Stimulated activated naive CD8-positive, alpha-beta T cell treated with anti-CD3 and anti-CD28 coated beads, Interleukin-15, amount 100 ng/mL, for 72 hours (primary cell): Measurements from ENCODE around the gene ORAI1.
"Not testable (repeated sequence)": the region's sequence is repeated elsewhere in the genome, so short reads cannot be mapped to it uniquely, and the experiment has no call there.

ENCODE experiments used
- ATAC-seq: fragments of 150-1000 bp; cut with Tn5 transposase; 2 replicates; pipeline ENCODE4 v1.10.0; 2021; ENCODE audit warnings: mild to moderate bottlenecking, moderate library complexity
- DNase-seq, 2 donors: peaks; one replicate each; pipeline ENCODE4 v3.0.0; 2021 to 2022
- H3K27ac Mint-ChIP-seq, 2 donors: one replicate each; pipeline ENCODE4 v1.8.0; 2022; ENCODE audit warnings: mild to moderate bottlenecking in 2 of 2, mixed read lengths in 2 of 2, moderate library complexity in 2 of 2
- H3K27me3 Mint-ChIP-seq: one replicate; pipeline ENCODE4 v1.8.0; 2022; ENCODE audit warnings: mixed read lengths
- H3K4me1 Mint-ChIP-seq: one replicate; pipeline ENCODE4 v1.8.0; 2022; ENCODE audit warnings: mild to moderate bottlenecking, mixed read lengths
- H3K4me3 Mint-ChIP-seq, 2 donors: one replicate each; pipeline ENCODE4 v1.8.0; 2022; ENCODE audit warnings: mild to moderate bottlenecking in 2 of 2, mixed read lengths in 2 of 2, moderate library complexity in 1 of 2
- H3K9me3 Mint-ChIP-seq, 2 donors: one replicate each; pipeline ENCODE4 v1.8.0; 2022; ENCODE audit warnings: mixed read lengths in 2 of 2

The ORAI1 gene

DNA sequence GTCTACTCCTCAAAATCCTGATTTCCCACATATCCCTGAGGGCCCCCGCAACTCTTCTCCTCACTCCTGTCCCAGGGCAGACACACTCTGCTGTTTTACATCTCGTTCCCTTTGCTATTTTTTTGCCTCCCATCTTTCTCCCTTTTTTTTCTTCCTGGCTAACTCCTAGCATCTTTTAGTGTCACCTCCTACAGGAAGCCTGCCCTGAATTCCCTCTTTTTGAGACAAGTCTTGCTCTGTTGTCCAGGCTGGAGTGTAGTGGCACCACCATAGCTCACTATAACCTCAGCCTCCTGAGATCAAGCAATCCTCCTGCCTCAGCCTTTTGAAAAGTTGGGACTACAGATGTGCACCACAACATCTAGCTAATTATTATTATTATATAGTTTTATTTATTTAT is 29.8 kb downstream of the ORAI1 start:
- Mint-ChIP-seq H3K9me3 (peaks cover 0 to 13% of the 10 kb centered on the region in 2 donors), H3K27ac (no peak overlapping the region), H3K27me3 (no peaks in the 10 kb centered on the region), H3K4me3 (no peak overlapping the region), H3K4me1 (peaks cover 61% of the 10 kb centered on the region)
- DNase-seq (no peak), ATAC-seq (no peak)

DNA sequence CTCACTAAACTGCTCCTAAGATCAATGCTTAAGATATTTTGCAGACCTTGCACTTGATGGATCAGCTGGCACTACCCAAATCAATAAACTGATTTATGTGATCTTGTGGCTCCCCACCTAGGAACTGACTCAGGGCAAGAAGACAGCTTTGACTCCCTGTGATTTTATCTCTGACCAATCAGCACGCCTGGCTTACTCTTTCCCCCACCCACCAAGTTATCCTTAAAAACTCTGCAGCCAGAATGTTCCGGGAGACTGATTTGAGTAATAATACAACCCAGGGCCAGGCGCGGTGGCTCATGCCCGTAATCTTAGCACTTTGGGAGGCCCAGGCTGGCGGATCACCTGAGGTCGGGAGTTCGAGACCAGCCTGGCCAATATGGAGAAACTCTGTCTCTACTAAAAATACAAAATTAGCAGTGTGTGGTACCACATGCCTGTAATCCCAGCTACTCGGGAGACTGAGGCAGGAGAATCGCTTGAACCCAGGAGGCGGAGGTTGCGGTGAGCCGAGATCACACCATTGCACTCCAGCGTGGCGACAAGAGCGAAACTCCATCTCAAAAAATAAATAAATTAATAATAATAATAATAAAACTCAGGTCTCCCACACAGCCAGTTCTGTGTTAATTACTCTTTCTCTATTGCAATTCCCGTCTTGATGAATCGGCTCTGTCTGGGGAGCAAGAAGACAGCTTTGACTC is 31.1 kb downstream of the ORAI1 start:
- Mint-ChIP-seq H3K4me1 (peaks cover 71% of the 10 kb centered on the region), H3K27me3 (no peaks in the 10 kb centered on the region), H3K9me3 (peaks cover 0 to 13% of the 10 kb centered on the region in 2 donors), H3K27ac (peak overlapping the region in 1 of 2 donors; percentile 89), H3K4me3 (peak overlapping the region in 1 of 2 donors; percentile 36)
- ATAC-seq (no peak), DNase-seq (no peak)

DNA sequence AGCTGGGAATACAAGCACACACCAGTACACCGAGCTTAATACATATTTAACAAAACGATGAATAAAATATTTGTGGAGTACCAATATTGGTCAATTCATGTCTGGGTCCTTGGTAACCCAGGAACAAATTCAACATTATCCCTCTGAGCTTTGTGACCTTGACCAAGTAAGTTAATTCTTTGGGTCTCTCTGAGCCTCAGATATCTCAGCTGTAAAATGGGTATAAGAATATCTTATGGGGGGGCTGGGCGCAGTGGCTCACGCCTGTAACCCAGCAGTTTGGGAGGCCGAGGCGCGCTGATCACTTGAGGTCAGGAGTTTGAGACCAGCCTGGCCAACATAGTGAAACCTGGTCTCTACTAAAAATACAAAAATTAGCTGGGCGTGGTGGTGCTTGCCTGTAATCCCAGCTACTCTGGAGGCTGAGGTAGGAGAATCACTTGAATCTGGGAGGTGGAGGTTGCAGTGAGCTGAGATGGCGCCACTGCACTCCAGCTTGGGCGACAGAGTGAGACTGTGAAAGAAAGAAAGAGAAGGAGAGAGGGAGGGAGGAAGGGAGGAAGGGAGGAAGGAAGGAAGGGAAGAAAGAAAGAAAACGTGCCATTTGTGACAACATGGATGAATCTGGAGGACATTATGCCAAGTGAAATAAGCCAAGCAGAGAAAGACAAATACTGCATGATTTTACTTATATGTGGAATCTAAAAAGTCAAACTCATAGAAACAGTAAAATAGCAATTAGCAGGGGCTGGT is 35.2 kb downstream of the ORAI1 start:
- not testable (repeated sequence) for H3K9me3 Mint-ChIP-seq, DNase-seq, H3K4me3 Mint-ChIP-seq, H3K27me3 Mint-ChIP-seq, ATAC-seq
- Mint-ChIP-seq H3K27ac (peak overlapping the region; percentile 20 to 46), H3K4me1 (peaks cover 92% of the 10 kb centered on the region)

GRCh38 chr12:121663610-121663929 is 37.2 kb downstream of the ORAI1 start:
- peak overlapping the region; percentile 94 to 98 for H3K4me3 Mint-ChIP-seq
- H3K27me3 Mint-ChIP-seq, result no peaks in the 10 kb centered on the region
- ATAC-seq (no peak), DNase-seq (no peak)
- H3K4me1 Mint-ChIP-seq, result peaks cover 92% of the 10 kb centered on the region
- H3K9me3 Mint-ChIP-seq, result no peaks in the 10 kb centered on the region
- peak overlapping the region; percentile 92 to 97 for H3K27ac Mint-ChIP-seq

DNA sequence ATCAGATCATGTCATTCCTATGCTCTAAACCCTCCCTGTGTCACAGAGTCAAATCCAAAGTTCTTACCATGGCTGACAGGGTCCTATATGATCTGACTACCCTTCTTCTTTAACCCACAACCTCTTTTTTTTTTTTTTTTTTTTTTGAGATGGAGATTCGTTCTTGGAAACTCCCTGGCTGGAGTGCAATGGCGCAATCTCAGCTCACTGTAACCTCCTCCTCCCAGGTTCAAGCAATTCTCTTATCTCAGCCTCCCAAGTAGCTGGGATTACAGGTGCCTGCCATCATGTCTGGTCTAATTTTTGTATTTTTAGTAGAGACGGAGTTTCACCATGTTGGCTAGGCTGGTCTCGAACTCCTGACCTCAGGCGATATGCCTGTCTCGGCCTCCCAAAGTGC is 40.5 kb downstream of the ORAI1 start:
- not testable (repeated sequence) for H3K27me3 Mint-ChIP-seq, ATAC-seq, H3K9me3 Mint-ChIP-seq, DNase-seq, H3K27ac Mint-ChIP-seq
- peak overlapping the region in 1 of 2 donors; percentile 64 for H3K4me3 Mint-ChIP-seq
- H3K4me1 Mint-ChIP-seq, result peaks cover 83% of the 10 kb centered on the region

- Mint-ChIP-seq H3K9me3 (no peaks in the 10 kb centered on the region), H3K27me3 (no peaks in the 10 kb centered on the region), H3K4me1 (peaks cover 84% of the 10 kb centered on the region), H3K27ac (no peak overlapping the region), H3K4me3 (no peak overlapping the region)
- ATAC-seq (no peak), DNase-seq (peak; percentile 46 to 49)
These were observed 42.6 kb downstream of the ORAI1 start for GRCh38 chr12:121668750-121669520.

DNA sequence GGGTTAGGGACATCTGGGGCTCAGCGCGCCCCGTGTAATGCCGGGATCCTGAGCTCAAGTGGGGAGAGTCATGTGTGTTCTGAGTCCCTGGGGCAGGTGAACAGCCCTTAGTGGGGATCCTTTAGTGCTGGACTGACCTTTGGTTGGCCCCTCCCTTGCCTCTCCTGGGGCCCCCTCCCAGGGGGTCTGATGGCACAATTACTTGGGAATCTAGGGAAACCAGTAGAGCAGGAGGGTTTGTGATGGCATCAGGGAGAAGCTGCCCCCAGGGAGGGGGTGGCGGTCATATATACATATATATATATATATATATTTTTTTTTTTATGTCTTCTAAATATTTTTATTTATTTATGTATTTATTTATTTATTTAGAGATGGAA is 43.2 kb downstream of the ORAI1 start, which contains the start of gene MORN3:
TSS of gene MORN3 (minus strand) at position 134 of the 380 bp plus-strand sequence. CDS start 171 bp downstream, outside the sequence.
- ATAC-seq, result no peak
- H3K4me1 Mint-ChIP-seq, result peaks cover 84% of the 10 kb centered on the region
- no peaks in the 10 kb centered on the region for H3K27me3 Mint-ChIP-seq
- no peak for DNase-seq
- H3K9me3 Mint-ChIP-seq, result no peaks in the 10 kb centered on the region
- no peak within 1 kb of the TSS for H3K27ac Mint-ChIP-seq
- no peak within 1 kb of the TSS for H3K4me3 Mint-ChIP-seq

- DNase-seq, result no peak
- ATAC-seq, result no peak
These were observed 46.7 kb downstream of the ORAI1 start for GRCh38 chr12:121673013-121673511.

GRCh38 chr12:121676190-121676589 is 49.9 kb downstream of the ORAI1 start:
- no peaks in the 10 kb centered on the region for H3K9me3 Mint-ChIP-seq
- DNase-seq (no peak), ATAC-seq (no peak)
- H3K27me3 Mint-ChIP-seq, result no peaks in the 10 kb centered on the region
- H3K27ac Mint-ChIP-seq, result no peak overlapping the region
- no peak overlapping the region for H3K4me3 Mint-ChIP-seq
- peaks cover 51% of the 10 kb centered on the region for H3K4me1 Mint-ChIP-seq

More at GRCh38 chr12:121673013-121673511, 46.7 kb downstream of the ORAI1 start:
- Mint-ChIP-seq H3K27me3 (no peaks in the 10 kb centered on the region), H3K4me1 (peaks cover 53% of the 10 kb centered on the region), H3K9me3 (no peaks in the 10 kb centered on the region), H3K27ac (peak overlapping the region; percentile 96 to 100), H3K4me3 (peak overlapping the region; percentile 93 to 96)

DNA sequence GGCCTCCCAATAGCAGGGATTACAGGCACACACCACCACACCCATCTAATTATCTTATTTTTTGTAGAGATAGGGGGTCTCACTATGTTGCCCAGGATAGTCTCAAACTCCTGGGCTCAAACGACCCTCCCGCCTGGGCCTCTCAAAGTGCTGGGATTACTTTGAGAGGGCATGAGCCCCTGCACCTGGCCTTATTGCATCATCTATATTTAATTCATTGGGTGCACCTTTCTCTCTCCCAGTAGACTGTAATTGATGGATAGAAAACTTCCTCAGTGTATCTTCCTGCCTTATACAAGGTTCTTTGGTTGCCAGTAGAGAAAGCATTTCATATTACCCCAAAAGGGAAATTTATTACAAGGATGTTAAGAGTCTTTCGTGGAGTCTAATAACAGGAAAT is 52.0 kb downstream of the ORAI1 start:
- H3K4me3 Mint-ChIP-seq, result no peak overlapping the region
- no peaks in the 10 kb centered on the region for H3K27me3 Mint-ChIP-seq
- ATAC-seq, result peak; percentile 22
- H3K27ac Mint-ChIP-seq, result no peak overlapping the region
- DNase-seq, result no peak
- H3K9me3 Mint-ChIP-seq, result no peaks in the 10 kb centered on the region
- peaks cover 35% of the 10 kb centered on the region for H3K4me1 Mint-ChIP-seq

GRCh38 chr12:121678716-121679300 is 52.5 kb downstream of the ORAI1 start:
- Mint-ChIP-seq H3K27me3 (no peaks in the 10 kb centered on the region), H3K9me3 (no peaks in the 10 kb centered on the region), H3K4me3 (no peak overlapping the region), H3K4me1 (peaks cover 30% of the 10 kb centered on the region), H3K27ac (peak overlapping the region in 1 of 2 donors; percentile 66)
- ATAC-seq, result peak; percentile 48
- DNase-seq, result no peak

- not testable (repeated sequence) for ATAC-seq, DNase-seq, H3K9me3 Mint-ChIP-seq, H3K27ac Mint-ChIP-seq, H3K27me3 Mint-ChIP-seq, H3K4me3 Mint-ChIP-seq
- peaks cover 21% of the 10 kb centered on the region for H3K4me1 Mint-ChIP-seq
These were observed 53.4 kb downstream of the ORAI1 start for GRCh38 chr12:121679661-121680197.

DNA sequence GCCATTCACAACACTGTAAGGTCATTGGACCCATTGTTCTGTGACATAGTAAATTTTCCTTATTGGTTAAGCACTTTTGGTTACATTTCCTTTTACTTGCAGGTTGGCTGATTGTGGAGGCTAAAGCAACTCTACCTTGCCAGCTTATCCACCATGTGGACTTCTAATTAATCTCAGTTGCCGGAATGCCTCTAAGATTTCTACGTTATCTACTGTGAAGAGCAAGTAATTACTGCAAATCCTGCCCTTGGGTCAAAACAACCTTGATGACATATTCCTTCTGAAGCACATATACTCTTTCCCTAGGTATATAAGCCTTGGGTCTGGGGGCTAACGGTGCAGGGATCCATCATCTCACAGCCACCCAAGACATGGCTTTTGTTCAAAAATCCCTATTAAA is 62.6 kb downstream of the ORAI1 start:
- no peak overlapping the region for H3K4me3 Mint-ChIP-seq
- no peaks in the 10 kb centered on the region for H3K27me3 Mint-ChIP-seq
- DNase-seq, result no peak
- ATAC-seq, result no peak
- H3K27ac Mint-ChIP-seq, result no peak overlapping the region
- H3K4me1 Mint-ChIP-seq, result peaks cover 16% of the 10 kb centered on the region
- H3K9me3 Mint-ChIP-seq, result no peaks in the 10 kb centered on the region

GRCh38 chr12:121689430-121689829 is 63.1 kb downstream of the ORAI1 start:
- no peak for DNase-seq
- no peak for ATAC-seq
- no peaks in the 10 kb centered on the region for H3K27me3 Mint-ChIP-seq
- H3K4me3 Mint-ChIP-seq, result no peak overlapping the region
- no peaks in the 10 kb centered on the region for H3K9me3 Mint-ChIP-seq
- H3K27ac Mint-ChIP-seq, result no peak overlapping the region
- H3K4me1 Mint-ChIP-seq, result peaks cover 16% of the 10 kb centered on the region
